OCI-LY1 (cell line): ENCODE data around the gene MYO1A.
"Not testable (repeated sequence)": the region's sequence is repeated elsewhere in the genome, so short reads cannot be mapped to it uniquely, and the experiment has no call there.

Experiments
- CTCF ChIP-seq: fragments of 200-600 bp; sonication (generic), shearing (Covaris generic); IDR thresholded peaks from 2 replicates; pipeline ENCODE4 v1.5.1; 2017; ENCODE audit warnings: mild to moderate bottlenecking, antibody characterized with exemption, low read length, moderate library complexity, mixed read lengths
- EZH2 ChIP-seq: fragments of 200-600 bp; sonication (generic), shearing (Covaris generic); IDR thresholded peaks from 2 replicates; pipeline ENCODE4 v1.8.0; 2017; ENCODE audit warnings: borderline replicate concordance, mixed run types, mild to moderate bottlenecking, antibody characterized with exemption, low read length, moderate library complexity, mixed read lengths

GRCh38 chr12:57022324-57022723 lies 27.6 kb downstream of the MYO1A start:
- not testable (repeated sequence) for TF ChIP-seq CTCF, EZH2
